HepG2 (cell line): ENCODE data around the gene MACROD2. TPM values are rescaled to one million over a fixed set of nuclear protein-coding genes. Genes with fewer than 3 reads are reported as not detected.

Experiments
- ATAC-seq: fragments of 200-7000 bp; cut with Tn5 transposase; 3 replicates; pipeline ENCODE4 v1.9.1; 2020; ENCODE audit warnings: mild to moderate bottlenecking, moderate library complexity
- BruUV-seq: library from RNA; stranded (reverse); fragments of 400-500 nt; replicated peaks from 2 replicates; lab custom pipeline; 2021; lab: Mats Ljungman, UMichigan
- CTCF ChIA-PET: fragments of 300-600 bp; formaldehyde crosslinking; extraction: SDS; loops from one replicate; lab custom pipeline; 2021; ENCODE audit warnings: low total read pairs, inconsistent platforms, low intra/inter-chr PET ratio; lab: Yijun Ruan, JAX
- POLR2A ChIA-PET: fragments of 350-600 bp; sonication (Branson Sonifier 250); formaldehyde crosslinking; loops from one replicate; lab custom pipeline; 2020; ENCODE audit warnings: antibody characterized with exemption, inconsistent platforms; lab: Yijun Ruan, JAX
- DNase-seq: peaks from one replicate; pipeline ENCODE4 v3.0.0-alpha.2; 2015; ENCODE audit warnings: low spot score
- FAIRE-seq: peaks from 3 replicates; lab custom pipeline; 2011; peaks lifted over from hg19 to GRCh38; lab: Jason Lieb, UNC
- H2AFZ ChIP-seq: one replicate; pipeline ENCODE4 v1.6.1; 2011; ENCODE audit warnings: low read length, inconsistent platforms
- H3K27ac ChIP-seq: fragments of 300-600 bp; 3 replicates; pipeline ENCODE4 v1.8.0; 2011; ENCODE audit warnings: mixed run types, mild to moderate bottlenecking, mixed read lengths, low read length, inconsistent platforms; ENCODE audit not compliant: insufficient read depth; ENCODE audit errors: extremely low read length
- H3K27me3 ChIP-seq, 2 experiments: fragments of 200-600 bp in 1 of 2; 2 replicates in 1 of 2; 3 replicates in 1 of 2; pipeline versions ENCODE4 v1.6.0 to v1.8.0; 2011; ENCODE audit warnings: low read length in 2 of 2, mild to moderate bottlenecking in 2 of 2, moderate library complexity in 2 of 2, inconsistent platforms in 1 of 2; ENCODE audit not compliant: insufficient read depth in 2 of 2, control insufficient read depth in 1 of 2
- H3K36me3 ChIP-seq, 2 experiments: fragments of 200-600 bp in 1 of 2; replicated peaks in 1 of 2; 2 replicates in 1 of 2; 3 replicates in 1 of 2; pipeline versions ENCODE4 v1.5.1 to v1.8.0; 2011; ENCODE audit warnings: low read length in 2 of 2, inconsistent platforms in 1 of 2; ENCODE audit not compliant: insufficient read depth in 2 of 2, control insufficient read depth in 1 of 2
- H3K4me1 ChIP-seq: 2 replicates; pipeline ENCODE4 v1.5.1; 2012; ENCODE audit warnings: low read length, inconsistent platforms; ENCODE audit not compliant: insufficient read depth
- H3K4me2 ChIP-seq: 2 replicates; pipeline ENCODE4 v1.6.0; 2011; ENCODE audit warnings: low read depth, low read length, inconsistent platforms
- H3K4me3 ChIP-seq, 3 experiments: fragments of 200-600 bp in 1 of 3; sonication (generic), shearing (Covaris generic) in 1 of 3; replicated peaks in 1 of 3; 2 replicates each; pipeline ENCODE4 v1.5.1; 2011 to 2016; ENCODE audit warnings: low read length in 3 of 3, inconsistent platforms in 2 of 3, low read depth in 2 of 3, mild to moderate bottlenecking in 2 of 3, control low read depth in 1 of 3, mixed read lengths in 1 of 3; ENCODE audit not compliant: insufficient read depth in 1 of 3
- H3K79me2 ChIP-seq: one replicate; pipeline ENCODE4 v1.6.1; 2011; ENCODE audit warnings: low read length, inconsistent platforms; ENCODE audit not compliant: insufficient read depth
- H3K9ac ChIP-seq: 2 replicates; pipeline ENCODE4 v1.6.0; 2011; ENCODE audit warnings: mild to moderate bottlenecking, low read depth, low read length, inconsistent platforms; ENCODE audit not compliant: insufficient read depth
- H3K9me3 ChIP-seq: 2 replicates; pipeline ENCODE4 v1.5.1; 2012; ENCODE audit warnings: mild to moderate bottlenecking, low read length
- H4K20me1 ChIP-seq: 2 replicates; pipeline ENCODE4 v1.6.0; 2011; ENCODE audit warnings: inconsistent platforms, mild to moderate bottlenecking, low read length, moderate library complexity; ENCODE audit not compliant: insufficient read depth
- HBP1 ChIP-seq: IDR thresholded peaks from 2 replicates; pipeline ENCODE4 v1.6.1; 2016; ENCODE audit warnings: low read depth, control low read depth
- TRIM22 ChIP-seq: fragments of 450-650 bp; IDR thresholded peaks from 2 replicates; pipeline ENCODE4 v1.6.1; 2017
- ZNF510 ChIP-seq: sonication (generic); formaldehyde crosslinking; IDR thresholded peaks from 2 replicates; pipeline ENCODE4 v1.4.0; 2020; ENCODE audit warnings: low read depth, mild to moderate bottlenecking, missing genetic modification reagents
- ZNF737 ChIP-seq: sonication (generic); formaldehyde crosslinking; IDR thresholded peaks from 2 replicates; pipeline ENCODE4 v1.5.0; 2020; ENCODE audit warnings: missing genetic modification reagents, mild to moderate bottlenecking, borderline replicate concordance
- WGBS: methylation state at CpG from one replicate; pipeline ENCODE4 v1.1.6; 2017; ENCODE audit warnings: low lambda C conversion rate; 5-methylcytosine and 5-hydroxymethylcytosine counted together
- in situ Hi-C: cut with HindIII; loops from 2 replicates; pipeline ENCODE4 v1.10.0; 2017; ENCODE audit warnings: low pct_unique_long_range_greater_than_20kb; ENCODE audit not compliant: extremely low pct_ligation_motif_present
- intact Hi-C: fragments of 100-400 bp; cut with micrococcal nuclease; formaldehyde crosslinking; loops from one replicate; pipeline ENCODE4 v1.10.0; 2022; ENCODE audit not compliant: unreplicated experiment
- polyA plus RNA-seq, 8 experiments: library from polyadenylated mRNA; depleted of rRNA in 3 of 8; stranded (reverse) in 7 of 8; unstranded in 1 of 8; fragments of >200 nt; fragmentation: Illumina TruSeq in 4 of 8; extraction: Trizol in 4 of 8; gene quantifications; 2 replicates each; pipeline versions ENCODE4 v1.2.1 to v1.2.3, GENCODE V29; 2011 to 2016; ENCODE audit warnings: low read depth in 4 of 8, missing spikeins in 1 of 8, mixed read lengths in 1 of 8; ENCODE audit not compliant: insufficient read depth in 1 of 8
- total RNA-seq, 5 experiments: library from RNA; depleted of rRNA; stranded (reverse); fragments of >200 nt; fragmentation: Illumina TruSeq; extraction: Trizol; gene quantifications; 2 replicates each; pipeline ENCODE4 v1.2.3, GENCODE V29; 2016; ENCODE audit warnings: low read depth in 1 of 5
- TF ChIP-seq, protein P1 (sequence below): sonication (generic); formaldehyde crosslinking; IDR thresholded peaks from 2 replicates; pipeline ENCODE4 v1.9.0; 2022; ENCODE audit warnings: missing genetic modification reagents, mild to moderate bottlenecking, borderline replicate concordance

MACROD2 gene
- total and polyA plus RNA-seq, 2 of the 13 experiments (the other 11 are each of a cell fraction or from before 2014, with no cell fraction given), result 0.13 to 0.51 TPM

DNA sequence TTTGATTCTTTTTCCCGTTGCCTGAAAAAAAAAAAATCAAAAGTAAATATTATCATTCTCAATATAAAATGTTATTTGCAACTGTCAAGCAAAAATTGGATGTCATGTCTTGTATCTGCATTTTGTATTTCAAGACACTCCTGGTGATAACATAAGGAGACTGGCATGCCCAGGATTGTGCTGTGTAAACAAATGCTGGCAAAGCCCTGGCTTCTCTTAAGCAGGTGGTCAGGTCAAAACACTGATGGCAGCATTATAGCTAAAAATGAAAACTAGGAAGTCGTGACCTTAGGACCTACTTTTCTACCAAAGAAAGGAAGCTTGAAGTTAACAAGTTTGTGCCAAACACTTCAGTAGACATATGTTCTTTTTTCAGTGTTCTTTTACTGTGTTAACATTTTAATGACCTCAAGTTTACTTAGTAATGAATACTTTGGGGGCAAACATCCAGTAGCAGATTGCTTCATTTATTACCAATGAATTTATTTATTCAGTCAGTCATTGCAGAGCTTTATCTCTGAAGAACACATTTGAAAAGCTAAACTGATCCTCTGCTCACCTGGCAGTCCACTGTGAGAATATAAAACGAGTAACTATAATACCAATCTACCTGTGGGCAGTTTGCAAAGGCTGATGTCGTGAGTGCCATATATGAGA, 585.2 kb downstream of the MACROD2 start:
- Histone ChIP-seq H3K9me3 (0 out of 2 replicates have a peak, but pooled peaks cover 4% of the 10 kb centered on the region), H3K36me3 (no peaks in the 10 kb centered on the region), H3K27me3 (no peaks in the 10 kb centered on the region), H3K9ac (no peak overlapping the region), H3K27ac (no peak overlapping the region), H3K4me1 (no peaks in the 10 kb centered on the region), H3K79me2 (no peaks in the 10 kb centered on the region), H3K4me3 (no peak overlapping the region), H2AFZ (no peak overlapping the region), H3K4me2 (no peak overlapping the region), H4K20me1 (no peaks in the 10 kb centered on the region)
- no TSS peak for BruUV-seq
- DNase-seq, result no peak
- intact Hi-C loops (no loop called here), in situ Hi-C loops (no loop called here)
- POLR2A ChIA-PET, result no interaction called here
- TF ChIP-seq ZNF510 (CRISPR knock-in tag) (no peak), TRIM22 (no peak), HBP1 (no peak), ZNF737 (CRISPR knock-in tag) (no peak)
- TF ChIP-seq, protein P1, sequence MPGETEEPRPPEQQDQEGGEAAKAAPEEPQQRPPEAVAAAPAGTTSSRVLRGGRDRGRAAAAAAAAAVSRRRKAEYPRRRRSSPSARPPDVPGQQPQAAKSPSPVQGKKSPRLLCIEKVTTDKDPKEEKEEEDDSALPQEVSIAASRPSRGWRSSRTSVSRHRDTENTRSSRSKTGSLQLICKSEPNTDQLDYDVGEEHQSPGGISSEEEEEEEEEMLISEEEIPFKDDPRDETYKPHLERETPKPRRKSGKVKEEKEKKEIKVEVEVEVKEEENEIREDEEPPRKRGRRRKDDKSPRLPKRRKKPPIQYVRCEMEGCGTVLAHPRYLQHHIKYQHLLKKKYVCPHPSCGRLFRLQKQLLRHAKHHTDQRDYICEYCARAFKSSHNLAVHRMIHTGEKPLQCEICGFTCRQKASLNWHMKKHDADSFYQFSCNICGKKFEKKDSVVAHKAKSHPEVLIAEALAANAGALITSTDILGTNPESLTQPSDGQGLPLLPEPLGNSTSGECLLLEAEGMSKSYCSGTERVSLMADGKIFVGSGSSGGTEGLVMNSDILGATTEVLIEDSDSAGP, result no peak
- ATAC-seq, result no peak
- CTCF ChIA-PET, result no interaction called here
- WGBS, result 2% methylated on average over 4 of the region's 4 CpGs
- no peak for FAIRE-seq
